ENCODE results near the gene RASGEF1B.

Gene RASGEF1B

GRCh38 chr4:81378386-81378785 lies 93.3 kb downstream of the RASGEF1B start:
- H3K4me3 ChIP-seq (ENCODE audit: low read length) = no peak overlapping the region
- DNase-seq (ENCODE audit: low read depth) = no peak
- no peak for TF ChIP-seq CTCF (conservative IDR thresholded peaks at IDR 0.05; ENCODE audit: low read depth, low read length)

GRCh38 chr4:81377191-81377590 lies 94.5 kb downstream of the RASGEF1B start:
- TF ChIP-seq CTCF (conservative IDR thresholded peaks at IDR 0.05; ENCODE audit: low read depth, low read length) = no peak
- DNase-seq (ENCODE audit: low read depth) = no peak
- H3K4me3 ChIP-seq (ENCODE audit: low read length) = no peak overlapping the region

- TF ChIP-seq CTCF (conservative IDR thresholded peaks at IDR 0.05; ENCODE audit: low read depth, low read length) = no peak
- no peak overlapping the region for H3K4me3 ChIP-seq (ENCODE audit: low read length)
- DNase-seq (ENCODE audit: low read depth) = no peak
Observed at GRCh38 chr4:81376720-81377119, 95.0 kb downstream of the RASGEF1B start.

Measured in retinal pigment epithelial cell (primary cell).